PFSK-1 (cell line): Measurements from ENCODE around the gene IYD.

Experiments used
- POLR2AphosphoS5 ChIP-seq: IDR thresholded peaks from 2 replicates; pipeline ENCODE4 v1.6.1; 2012; ENCODE audit warnings: low read depth, mild to moderate bottlenecking, control low read depth, low read length, moderate library complexity
- TAF1 ChIP-seq: IDR thresholded peaks from 2 replicates; pipeline ENCODE4 v1.6.1; 2012; ENCODE audit warnings: low read length, control low read depth, borderline replicate concordance; ENCODE audit not compliant: insufficient read depth

- no peak for TF ChIP-seq POLR2AphosphoS5
- no peak for TF ChIP-seq TAF1
These were observed 38.1 kb downstream of the IYD start for GRCh38 chr6:150406948-150407347.
